Skin of body (tissue), 2 donors: Measurements from ENCODE around the gene RIC1. TPM values are rescaled to one million over a fixed set of nuclear protein-coding genes. Genes with fewer than 3 reads are reported as not detected.
"Not testable (repeated sequence)": the region's sequence is repeated elsewhere in the genome, so short reads cannot be mapped to it uniquely, and the experiment has no call there.

Source experiments
- DNase-seq: peaks from one replicate; lab custom pipeline; 2025; lab: John Stamatoyannopoulos, UW
- total RNA-seq: library from RNA; depleted of rRNA; stranded (reverse); fragments of >200 nt; gene quantifications from one replicate; pipeline ENCODE4 v1.2.3, GENCODE V29; 2014

The RIC1 gene
- total RNA-seq, 1 donor from 2014 or later: 52.0 TPM

DNA sequence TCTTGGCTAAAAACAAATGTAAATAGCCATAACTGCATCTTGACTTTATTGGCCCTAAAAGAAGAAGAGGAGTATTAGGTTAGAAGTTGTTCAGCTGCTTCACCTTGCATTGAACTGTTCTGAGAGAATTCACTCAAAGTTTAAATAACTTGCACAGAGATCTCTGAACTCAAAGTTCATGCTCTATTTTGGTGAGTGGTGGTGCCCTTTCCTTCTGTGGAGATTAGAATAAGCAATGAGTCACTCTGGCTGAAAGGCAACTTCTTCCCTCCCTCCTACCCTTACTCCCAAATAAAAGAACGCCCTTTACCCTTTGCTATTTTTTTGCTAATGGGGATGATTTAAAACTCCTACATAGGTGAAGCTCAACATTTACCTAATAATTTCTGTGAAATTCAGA, 155.1 kb downstream of the RIC1 start:
- DNase-seq: no peak

GRCh38 chr9:5784526-5785315, 155.8 kb downstream of the RIC1 start:
- DNase-seq: no peak

DNA sequence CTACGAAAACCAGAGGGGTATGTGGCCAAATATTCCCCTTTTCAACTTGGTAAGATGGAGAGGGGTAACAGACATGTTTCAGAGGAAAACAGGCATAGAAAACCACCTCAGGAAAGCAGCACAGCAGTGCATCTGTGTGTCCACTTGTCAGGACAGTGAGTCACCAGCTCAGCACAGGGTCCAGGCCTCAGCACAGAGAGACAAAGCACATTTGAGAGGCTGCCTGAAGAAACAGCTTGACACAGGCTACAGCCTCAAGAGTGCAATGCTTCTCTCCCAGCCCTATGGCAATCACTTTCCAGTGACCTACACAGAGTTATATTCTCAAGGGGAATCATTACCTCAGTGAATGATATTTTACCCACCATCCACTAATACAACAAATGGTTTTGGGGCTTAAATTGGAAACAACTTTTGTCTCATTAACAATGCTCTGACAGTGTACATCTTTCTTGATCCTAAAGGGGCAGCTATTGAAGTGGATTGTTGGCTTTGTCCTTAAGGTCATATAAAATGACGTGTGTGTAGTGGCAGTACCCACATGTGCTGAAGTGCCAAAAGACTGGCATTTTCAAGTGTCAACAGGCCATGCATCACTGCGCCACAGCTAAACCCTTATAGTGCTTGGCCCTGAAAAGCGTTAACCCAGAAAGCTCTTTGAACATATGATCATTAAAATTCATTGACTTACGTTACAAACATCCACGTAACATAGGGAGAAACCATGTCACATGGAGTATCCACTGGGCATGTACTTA, 157.6 kb downstream of the RIC1 start:
- DNase-seq: no peak

DNA sequence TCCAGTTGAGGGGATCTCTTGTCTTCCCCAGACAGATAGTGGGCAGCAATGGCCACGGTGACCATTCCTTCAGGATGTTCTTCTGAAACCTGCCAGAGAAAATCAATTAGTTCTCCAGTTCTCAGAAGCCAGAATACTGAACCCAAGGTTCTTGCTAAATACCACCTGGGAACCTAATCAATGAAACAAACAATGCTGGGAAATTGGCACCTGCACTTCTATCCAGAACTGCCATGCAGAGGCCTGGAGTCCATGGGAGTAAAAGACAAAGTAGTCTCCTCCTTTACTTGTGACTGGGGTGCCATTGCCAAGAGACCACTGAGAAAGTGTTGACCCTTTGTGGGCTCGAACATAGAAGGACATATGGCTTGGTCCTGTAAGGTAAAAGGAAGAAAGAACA, 158.3 kb downstream of the RIC1 start:
- DNase-seq: no peak

- no peak for DNase-seq
Measured at GRCh38 chr9:5787759-5788302, 158.9 kb downstream of the RIC1 start.

GRCh38 chr9:5789489-5789888, 160.6 kb downstream of the RIC1 start:
- DNase-seq: no peak

GRCh38 chr9:5790923-5791322, 162.0 kb downstream of the RIC1 start:
- no peak for DNase-seq

GRCh38 chr9:5791870-5792269, 163.0 kb downstream of the RIC1 start:
- DNase-seq: no peak

GRCh38 chr9:5793812-5794211, 164.9 kb downstream of the RIC1 start:
- DNase-seq: no peak

GRCh38 chr9:5796298-5796697, 167.4 kb downstream of the RIC1 start:
- DNase-seq: no peak

- no peak for DNase-seq
Measured at GRCh38 chr9:5798581-5798980, 169.7 kb downstream of the RIC1 start.

- DNase-seq: peak; percentile 1
Measured at GRCh38 chr9:5799314-5799713, 170.4 kb downstream of the RIC1 start.

DNA sequence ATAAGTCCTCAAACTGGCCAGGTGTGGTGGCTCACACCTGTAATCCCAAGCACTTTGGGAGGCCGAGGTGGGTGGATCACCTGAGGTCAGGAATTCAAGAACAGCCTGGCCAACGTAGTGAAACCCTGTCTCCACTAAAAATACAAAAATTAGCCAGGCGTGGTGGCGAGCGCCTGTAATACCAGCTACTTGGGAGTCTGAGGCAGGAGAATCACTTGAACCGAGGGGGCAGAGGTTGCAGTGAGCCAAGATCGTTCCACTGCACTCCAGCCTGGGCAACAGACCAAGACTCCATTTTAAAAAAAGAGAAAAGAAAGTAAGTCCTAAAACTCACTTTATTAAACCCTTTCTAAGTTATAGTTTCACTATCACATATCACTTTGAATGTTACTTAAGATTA, 171.5 kb downstream of the RIC1 start:
- DNase-seq: not testable (repeated sequence)

DNA sequence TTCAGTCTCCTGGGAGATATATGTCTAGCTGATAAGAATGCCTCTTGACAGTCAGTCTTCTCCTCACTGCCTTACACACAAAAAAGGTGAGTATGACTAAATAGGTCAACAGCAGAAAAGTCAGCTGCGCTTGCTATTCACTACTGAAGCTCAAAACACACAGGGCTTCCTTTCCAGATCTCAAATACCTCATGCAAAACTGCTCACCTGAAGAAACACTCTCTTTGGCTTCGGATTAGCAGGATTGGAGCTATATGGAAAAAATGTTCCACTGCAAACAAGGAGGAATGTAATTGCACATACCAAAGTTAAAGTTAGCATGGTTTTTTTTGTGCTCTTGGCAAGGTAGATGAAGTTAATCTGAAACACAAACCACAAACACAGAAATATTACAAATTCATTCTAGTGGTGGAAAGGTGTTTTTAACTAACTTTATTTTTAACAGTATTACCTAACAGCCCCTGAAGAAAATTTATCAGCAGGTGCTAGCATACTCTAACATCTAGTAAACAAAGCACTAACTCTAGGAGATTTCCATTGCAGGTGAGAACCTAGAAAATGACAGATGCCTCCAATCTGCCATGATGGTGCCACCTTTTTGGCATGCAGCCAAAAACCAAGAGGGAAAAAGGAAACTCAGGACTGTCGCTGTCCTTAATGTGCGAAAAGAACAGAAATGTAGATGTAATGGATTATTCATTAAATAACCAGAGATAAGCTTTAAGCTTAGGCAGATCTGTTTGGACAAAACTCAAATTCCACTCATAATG, 172.2 kb downstream of the RIC1 start:
- DNase-seq: no peak

DNA sequence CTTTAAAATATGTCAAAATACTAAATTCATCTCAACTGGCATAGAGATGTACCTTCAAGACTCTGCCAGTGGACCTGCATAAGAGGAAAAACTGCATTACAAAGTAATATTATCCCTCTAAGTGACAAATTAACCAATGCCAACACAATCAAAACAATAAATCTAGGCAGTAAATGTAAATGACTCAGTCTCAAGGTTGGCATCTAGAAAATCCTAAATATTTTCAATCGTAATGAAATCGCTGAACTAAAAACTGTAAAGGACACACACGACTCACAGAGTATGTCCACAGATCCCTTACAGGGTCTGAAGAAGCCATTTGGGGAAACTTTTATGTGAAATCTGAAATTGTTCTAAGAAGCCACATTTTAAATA, 172.8 kb downstream of the RIC1 start:
- DNase-seq: no peak

DNA sequence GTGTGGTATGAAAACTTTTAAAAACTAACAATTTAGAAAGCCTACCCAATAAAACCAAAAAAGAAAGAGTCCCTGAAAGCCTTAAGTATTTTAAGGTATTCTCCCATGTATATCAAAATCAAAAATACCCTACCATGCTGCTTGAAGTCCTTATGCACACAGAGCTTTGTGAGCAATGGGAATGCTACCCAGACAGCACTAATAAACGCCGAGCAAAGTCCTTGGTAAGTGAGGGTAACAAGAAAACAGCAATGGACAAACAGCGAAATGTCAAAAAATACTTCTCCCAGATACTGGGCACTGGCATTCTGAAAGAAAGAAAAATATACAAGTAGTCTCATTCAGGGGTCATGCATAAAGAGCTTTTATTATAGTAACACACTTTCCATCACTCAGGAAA, 176.6 kb downstream of the RIC1 start:
- DNase-seq: no peak

- no peak for DNase-seq
Measured at GRCh38 chr9:5811751-5812150, 182.8 kb downstream of the RIC1 start.

- no peak for DNase-seq
Measured at GRCh38 chr9:5813824-5814223, 184.9 kb downstream of the RIC1 start.

- DNase-seq: no peak
Measured at GRCh38 chr9:5815461-5815860, 186.6 kb downstream of the RIC1 start.

GRCh38 chr9:5817862-5818261, 189.0 kb downstream of the RIC1 start:
- DNase-seq: no peak

GRCh38 chr9:5818424-5819142, 189.7 kb downstream of the RIC1 start:
- no peak for DNase-seq
